ENCODE measurements around the gene VPS26C.
"Not testable (repeated sequence)": the region's sequence is repeated elsewhere in the genome, so short reads cannot be mapped to it uniquely, and the experiment has no call there.

VPS26C gene

GRCh38 chr21:37230632-37231248, 36.4 kb downstream of the VPS26C start:
- TF ChIP-seq CTCF (IDR thresholded peaks at IDR 0.05; ENCODE audit: borderline replicate concordance, insufficient read depth, low read depth, low read length), result no peak
- H3K4me3 ChIP-seq (ENCODE audit: low read depth, low read length), result no peak overlapping the region

- TF ChIP-seq CTCF (IDR thresholded peaks at IDR 0.05; ENCODE audit: borderline replicate concordance, insufficient read depth, low read depth, low read length), result no peak
- no peak overlapping the region for H3K4me3 ChIP-seq (ENCODE audit: low read depth, low read length)
Observed at GRCh38 chr21:37228003-37228400, 39.1 kb downstream of the VPS26C start.

DNA sequence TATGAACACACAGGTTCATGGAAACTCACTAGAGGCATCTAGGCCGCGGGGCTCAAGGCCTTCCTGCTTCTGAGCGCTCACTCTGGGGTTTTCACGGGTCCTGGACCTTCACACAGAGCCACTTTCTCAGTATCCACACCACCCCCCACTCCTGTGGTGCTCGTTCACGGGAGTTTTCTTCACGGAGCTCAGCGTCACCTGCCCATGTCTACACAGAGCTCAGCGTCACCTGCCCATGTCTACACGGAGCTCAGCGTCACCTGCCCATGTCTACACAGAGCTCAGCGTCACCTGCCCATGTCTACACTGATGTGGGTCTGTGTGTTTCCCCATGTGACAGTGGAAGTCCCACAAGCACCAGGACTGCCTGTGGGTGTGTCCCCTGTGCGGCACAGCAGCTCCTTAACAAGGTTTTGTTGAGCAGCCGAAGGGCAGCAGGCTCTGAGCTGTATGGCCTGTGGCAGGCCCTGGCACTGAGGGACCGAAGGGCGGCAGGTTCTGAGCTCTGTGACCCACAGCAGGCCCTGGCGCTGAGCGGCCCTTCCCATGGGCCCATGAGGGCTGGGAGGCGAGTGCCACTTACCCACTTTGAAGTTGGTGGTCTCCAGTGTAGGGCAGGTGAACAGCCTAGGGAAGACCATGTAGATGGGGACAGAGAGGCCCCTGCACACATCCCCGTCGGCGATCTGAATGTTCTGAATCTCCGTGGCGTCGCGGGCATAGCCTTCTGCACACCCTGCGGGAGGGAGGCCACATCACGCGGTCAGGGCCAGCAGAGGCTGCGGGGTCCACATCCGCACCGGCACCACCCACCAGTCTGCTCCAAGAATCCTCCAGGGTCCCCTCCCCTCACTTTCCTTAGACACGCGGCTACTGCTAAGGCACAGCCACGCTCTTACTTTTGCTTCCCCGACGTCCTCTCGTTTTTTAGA, 39.8 kb downstream of the VPS26C start:
- H3K4me3 ChIP-seq (ENCODE audit: low read depth, low read length), result no peak overlapping the region
- no peak for TF ChIP-seq CTCF (IDR thresholded peaks at IDR 0.05; ENCODE audit: borderline replicate concordance, insufficient read depth, low read depth, low read length)

DNA sequence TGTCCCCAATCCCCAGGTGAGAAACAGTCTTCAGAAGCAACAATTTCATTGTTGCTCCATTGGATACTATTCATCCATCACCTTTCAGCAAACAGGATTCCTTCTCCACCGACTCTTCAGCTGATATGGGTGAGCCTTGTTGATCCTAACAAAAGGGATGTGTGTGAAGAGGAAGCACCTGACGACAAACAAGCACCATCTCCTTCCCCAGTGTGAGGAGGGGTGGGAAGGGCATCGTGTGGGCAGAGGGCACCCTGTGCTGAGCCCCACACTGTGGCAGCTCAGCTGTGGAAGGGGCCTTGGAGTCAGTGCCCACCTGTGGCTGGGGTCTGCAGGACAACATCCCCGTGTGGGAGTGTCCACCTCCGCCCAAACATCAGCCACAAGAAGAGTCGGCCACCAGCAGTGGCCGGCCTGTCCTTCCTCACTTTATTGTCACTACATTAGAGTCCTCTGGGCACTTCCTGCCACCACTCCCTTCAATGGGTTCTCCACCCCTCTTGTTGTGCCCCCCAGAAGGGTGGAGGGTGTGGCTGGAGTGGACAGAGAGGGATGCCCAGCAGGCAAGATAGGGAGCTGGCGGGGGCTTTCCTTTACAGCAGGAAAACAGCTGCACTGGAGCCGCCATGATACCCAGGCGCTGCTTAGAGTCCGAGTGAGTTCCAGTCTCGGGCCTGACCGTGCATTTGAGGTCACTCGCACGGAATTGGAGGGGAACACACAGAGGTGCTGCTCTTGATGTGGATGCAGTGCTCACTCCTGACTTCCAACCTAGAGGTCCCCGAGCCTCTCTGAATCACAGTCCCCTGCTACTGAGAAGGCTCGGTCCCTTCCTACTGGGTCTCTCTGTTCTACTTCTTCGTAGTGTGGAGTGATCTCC, 40.9 kb downstream of the VPS26C start:
- no peak for TF ChIP-seq CTCF (IDR thresholded peaks at IDR 0.05; ENCODE audit: borderline replicate concordance, insufficient read depth, low read depth, low read length)
- no peak overlapping the region for H3K4me3 ChIP-seq (ENCODE audit: low read depth, low read length)

DNA sequence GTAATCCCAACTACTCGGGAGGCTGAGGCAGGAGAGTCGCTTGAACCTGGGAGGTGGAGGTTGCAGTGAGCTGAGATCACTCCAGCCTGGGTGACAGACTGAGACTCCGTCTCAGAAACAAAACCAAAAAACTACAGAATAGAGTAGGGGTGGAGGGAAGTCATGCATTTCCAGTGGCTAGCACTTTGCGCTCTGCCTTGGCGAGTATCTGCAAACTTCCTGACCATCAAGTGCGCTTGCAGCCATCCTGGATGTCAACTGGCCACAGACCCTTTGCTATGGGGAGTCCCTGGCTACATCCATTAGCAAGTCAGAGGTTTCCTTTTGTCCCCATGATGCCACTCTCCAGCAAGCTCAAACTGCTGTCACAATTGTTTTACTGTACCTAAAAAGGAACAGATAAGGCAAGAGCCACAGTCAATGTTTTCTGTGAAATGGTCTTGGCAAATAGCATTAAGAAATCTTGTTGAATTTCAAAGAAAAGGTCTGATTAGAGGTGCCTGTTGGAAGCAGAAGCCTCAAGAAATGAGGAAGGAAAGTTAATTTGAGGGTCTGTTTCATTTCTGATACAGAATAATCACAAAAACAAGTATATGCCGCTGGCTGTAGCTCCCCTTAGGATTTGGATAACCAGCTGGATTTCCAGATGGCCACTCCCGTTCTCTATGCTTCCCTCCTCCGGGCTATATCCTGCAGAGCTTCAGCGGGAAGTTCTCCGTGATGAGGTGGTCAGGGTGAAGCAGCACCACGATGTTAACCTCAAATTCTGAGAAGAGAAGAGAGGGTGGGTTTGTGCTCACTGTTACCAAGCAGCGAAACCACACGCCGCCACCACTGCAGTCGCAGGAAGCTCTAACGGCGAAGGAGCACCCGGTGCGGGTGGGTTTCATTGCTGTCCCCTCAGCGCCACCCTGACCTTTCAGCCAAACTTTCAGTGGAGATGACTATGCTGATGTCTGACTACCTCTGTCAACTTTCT, 42.0 kb downstream of the VPS26C start:
- H3K4me3 ChIP-seq (ENCODE audit: low read depth, low read length), result no peak overlapping the region
- no peak for TF ChIP-seq CTCF (IDR thresholded peaks at IDR 0.05; ENCODE audit: borderline replicate concordance, insufficient read depth, low read depth, low read length)

DNA sequence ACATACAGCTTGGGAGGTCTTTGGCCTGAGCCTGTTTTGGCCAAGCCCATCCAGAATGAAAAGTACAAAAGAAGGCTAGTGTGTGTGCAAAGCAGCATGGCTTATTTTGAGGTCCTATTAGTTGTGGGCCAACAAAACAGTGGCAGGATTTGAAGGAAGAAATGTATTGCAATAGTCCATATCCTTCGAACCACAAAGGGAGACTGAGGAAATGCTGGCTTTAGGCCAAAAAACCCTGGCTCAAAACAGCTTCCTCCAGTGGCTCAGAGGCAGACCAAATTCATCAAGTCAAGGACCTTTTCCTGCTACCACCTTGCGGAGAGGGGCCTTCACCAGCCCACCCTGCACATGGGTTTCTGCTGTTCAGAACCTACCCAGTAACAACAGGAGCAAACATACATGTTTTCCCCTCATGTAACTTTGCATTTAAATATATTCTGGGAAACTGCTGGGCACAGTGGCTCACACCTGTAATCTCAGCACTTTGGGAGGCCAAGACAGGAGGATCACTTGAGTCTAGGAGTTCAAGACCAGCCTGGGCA, 43.3 kb downstream of the VPS26C start:
- no peak for TF ChIP-seq CTCF (IDR thresholded peaks at IDR 0.05; ENCODE audit: borderline replicate concordance, insufficient read depth, low read depth, low read length)
- H3K4me3 ChIP-seq (ENCODE audit: low read depth, low read length), result no peak overlapping the region

- not testable (repeated sequence) for H3K4me3 ChIP-seq (ENCODE audit: low read depth, low read length)
Observed at GRCh38 chr21:37222248-37222647, 44.9 kb downstream of the VPS26C start.
